CD14-positive monocyte (primary cell): ENCODE data around the gene NKX3-2. TPM values are rescaled to one million over a fixed set of nuclear protein-coding genes. Genes with fewer than 3 reads are reported as not detected.

Source experiments
- DNase-seq, 3 donors: peaks; one replicate each; pipeline ENCODE4 v3.0.0-alpha.2; 2011 to 2022
- H2AFZ ChIP-seq: 2 replicates; pipeline ENCODE4 v1.6.0; 2012; ENCODE audit warnings: mild to moderate bottlenecking, low read depth, low read length, inconsistent platforms; ENCODE audit not compliant: insufficient read depth, poor library complexity, severe bottlenecking
- H3K27ac ChIP-seq, 2 donors: 1 replicate in 1 of 2; 2 replicates in 1 of 2; pipeline ENCODE4 v1.5.1; 2012 to 2013; ENCODE audit warnings: low read length in 2 of 2, control low read depth in 1 of 2, inconsistent platforms in 1 of 2, low read depth in 1 of 2, mild to moderate bottlenecking in 1 of 2
- H3K27me3 ChIP-seq, 2 donors: one replicate each; pipeline versions ENCODE4 v1.6.0 to v1.6.1; 2011 to 2013; ENCODE audit warnings: low read length in 2 of 2; ENCODE audit not compliant: control insufficient read depth in 2 of 2, insufficient read depth in 2 of 2
- H3K36me3 ChIP-seq, 2 donors: replicated peaks in 1 of 2; 1 replicate in 1 of 2; 2 replicates in 1 of 2; pipeline versions ENCODE4 v1.5.1 to v1.6.1; 2012 to 2013; ENCODE audit warnings: low read length in 2 of 2, control low read depth in 1 of 2, inconsistent platforms in 1 of 2, mild to moderate bottlenecking in 1 of 2; ENCODE audit not compliant: insufficient read depth in 2 of 2, control insufficient read depth in 1 of 2
- H3K4me1 ChIP-seq, 2 donors: 1 replicate in 1 of 2; 2 replicates in 1 of 2; pipeline versions ENCODE4 v1.5.1 to v1.6.1; 2012 to 2013; ENCODE audit warnings: low read length in 2 of 2, control low read depth in 1 of 2, inconsistent platforms in 1 of 2, mild to moderate bottlenecking in 1 of 2, moderate library complexity in 1 of 2; ENCODE audit not compliant: insufficient read depth in 2 of 2, control insufficient read depth in 1 of 2
- H3K4me2 ChIP-seq: replicated peaks from 2 replicates; pipeline ENCODE3; 2012; ENCODE audit warnings: low read length, moderate library complexity, mild to moderate bottlenecking; ENCODE audit not compliant: poor library complexity, severe bottlenecking; ENCODE audit errors: extremely low read depth
- H3K4me3 ChIP-seq, 3 experiments: fragments of 200-600 bp in 1 of 3; sonication (generic) in 1 of 3; replicated peaks in 1 of 3; 1 replicate in 2 of 3; 2 replicates in 1 of 3; pipeline ENCODE4 v1.5.1; 2011 to 2013; ENCODE audit warnings: low read length in 3 of 3, mild to moderate bottlenecking in 3 of 3, control low read depth in 2 of 3, low read depth in 2 of 3, inconsistent platforms in 1 of 3, moderate library complexity in 1 of 3
- H3K79me2 ChIP-seq: 2 replicates; pipeline ENCODE4 v1.6.0; 2012; ENCODE audit warnings: mild to moderate bottlenecking, control low read depth, inconsistent platforms, low read length, moderate library complexity; ENCODE audit not compliant: insufficient read depth
- H3K9ac ChIP-seq: 2 replicates; pipeline ENCODE4 v1.6.0; 2017; ENCODE audit warnings: low read length, mild to moderate bottlenecking; ENCODE audit not compliant: insufficient read depth, poor library complexity, severe bottlenecking
- H3K9me3 ChIP-seq, 2 donors: replicated peaks in 1 of 2; 1 replicate in 1 of 2; 2 replicates in 1 of 2; pipeline versions ENCODE4 v1.5.1 to v1.6.1; 2012 to 2013; ENCODE audit warnings: low read length in 2 of 2, control low read depth in 1 of 2; ENCODE audit not compliant: control insufficient read depth in 1 of 2, insufficient read depth in 1 of 2
- H4K20me1 ChIP-seq: 2 replicates; pipeline ENCODE4 v1.6.0; 2012; ENCODE audit warnings: mild to moderate bottlenecking, low read length, control low read depth, moderate library complexity; ENCODE audit not compliant: insufficient read depth
- H3K27ac Mint-ChIP-seq, 7 donors: one replicate each; pipeline ENCODE4 v1.8.0; 2020; ENCODE audit warnings: mild to moderate bottlenecking in 7 of 7, mixed read lengths in 7 of 7, moderate library complexity in 6 of 7, inconsistent platforms in 2 of 7
- H3K27me3 Mint-ChIP-seq, 3 donors: one replicate each; pipeline ENCODE4 v1.8.0; 2021 to 2022; ENCODE audit warnings: low read depth in 3 of 3, mild to moderate bottlenecking in 3 of 3, mixed read lengths in 3 of 3, moderate library complexity in 3 of 3, inconsistent platforms in 1 of 3
- H3K36me3 Mint-ChIP-seq, 2 donors: one replicate each; pipeline ENCODE4 v1.8.0; 2020; ENCODE audit warnings: mixed read lengths in 2 of 2, inconsistent platforms in 1 of 2, mild to moderate bottlenecking in 1 of 2
- H3K4me1 Mint-ChIP-seq: one replicate; pipeline ENCODE4 v1.8.0; 2020; ENCODE audit warnings: mild to moderate bottlenecking, mixed read lengths
- H3K4me3 Mint-ChIP-seq, 2 donors: one replicate each; pipeline ENCODE4 v1.8.0; 2020; ENCODE audit warnings: mild to moderate bottlenecking in 2 of 2, mixed read lengths in 2 of 2, moderate library complexity in 1 of 2
- H3K9me3 Mint-ChIP-seq, 7 donors: one replicate each; pipeline ENCODE4 v1.8.0; 2020 to 2022; ENCODE audit warnings: mixed read lengths in 7 of 7, mild to moderate bottlenecking in 6 of 7, moderate library complexity in 6 of 7, inconsistent platforms in 2 of 7
- WGBS: methylation state at CpG from one replicate; pipeline ENCODE4 v1.1.5; 2013; ENCODE audit warnings: missing lambda C conversion rate; ENCODE audit not compliant: insufficient coverage; 5-methylcytosine and 5-hydroxymethylcytosine counted together
- intact Hi-C, 2 donors: fragments of 100-400 bp; cut with micrococcal nuclease; formaldehyde crosslinking; loops; one replicate each; pipeline versions ENCODE4 v1.15.0 to v1.15.1; 2023
- polyA plus RNA-seq, 3 donors: library from polyadenylated mRNA; depleted of rRNA in 1 of 3; unstranded in 2 of 3; stranded (reverse) in 1 of 3; fragments of 300-500 nt in 2 of 3; fragments of >200 nt in 1 of 3; fragmentation: Illumina TruSeq in 2 of 3; gene quantifications; 1 replicate in 2 of 3; 2 replicates in 1 of 3; pipeline ENCODE4 v1.2.3, GENCODE V29; 2012 to 2021
- TF ChIP-seq, protein P1 (sequence below): fragments of 200-600 bp; IDR thresholded peaks from one replicate; pipeline ENCODE4 v1.8.0; 2022; ENCODE audit warnings: antibody characterized with exemption, mild to moderate bottlenecking

NKX3-2 gene
- polyA plus RNA-seq, 3 donors = not detected

GRCh38 chr4:13544606-13545393, 492 bp upstream of the NKX3-2 start:
- peak overlapping the region; percentile 83 to 97 for H3K4me3 Mint-ChIP-seq
- peaks cover 43 to 53% of the 10 kb centered on the region in 2 donors for H3K4me1 ChIP-seq
- no peaks in the 10 kb centered on the region for H4K20me1 ChIP-seq
- peak overlapping the region in 1 of 7 donors; percentile 20 for H3K27ac Mint-ChIP-seq
- H3K9ac ChIP-seq = peak overlapping the region; percentile 36
- no peaks in the 10 kb centered on the region for H3K79me2 ChIP-seq
- H2AFZ ChIP-seq = peak overlapping the region; percentile 73
- 1% methylated on average over 51 of the region's 54 CpGs for WGBS
- H3K27ac ChIP-seq = no peak overlapping the region
- H3K9me3 ChIP-seq = peaks cover 6 to 49% of the 10 kb centered on the region in 2 donors
- H3K9me3 Mint-ChIP-seq = peaks cover 4 to 49% (median 27%) of the 10 kb centered on the region in 7 donors
- H3K36me3 ChIP-seq = no peaks in the 10 kb centered on the region
- peak overlapping the region; percentile 33 to 80 (median 38) for H3K4me3 ChIP-seq
- H3K36me3 Mint-ChIP-seq = peaks cover 10 to 21% of the 10 kb centered on the region in 2 donors
- peaks cover 75 to 93% of the 10 kb centered on the region in 2 donors for H3K27me3 ChIP-seq
- peaks cover 87 to 97% (median 97%) of the 10 kb centered on the region in 3 donors for H3K27me3 Mint-ChIP-seq
- peaks cover 57% of the 10 kb centered on the region for H3K4me1 Mint-ChIP-seq
- intact Hi-C loops = loop anchor here in 1 of 2 donors (5.0 to 10.0 kb wide), 2 partner anchors 700 to 817 kb away; no protein-coding TSS in a partner anchor
- DNase-seq = peak in 2 of 3 donors; percentile 18 to 46
- TF ChIP-seq, protein P1, sequence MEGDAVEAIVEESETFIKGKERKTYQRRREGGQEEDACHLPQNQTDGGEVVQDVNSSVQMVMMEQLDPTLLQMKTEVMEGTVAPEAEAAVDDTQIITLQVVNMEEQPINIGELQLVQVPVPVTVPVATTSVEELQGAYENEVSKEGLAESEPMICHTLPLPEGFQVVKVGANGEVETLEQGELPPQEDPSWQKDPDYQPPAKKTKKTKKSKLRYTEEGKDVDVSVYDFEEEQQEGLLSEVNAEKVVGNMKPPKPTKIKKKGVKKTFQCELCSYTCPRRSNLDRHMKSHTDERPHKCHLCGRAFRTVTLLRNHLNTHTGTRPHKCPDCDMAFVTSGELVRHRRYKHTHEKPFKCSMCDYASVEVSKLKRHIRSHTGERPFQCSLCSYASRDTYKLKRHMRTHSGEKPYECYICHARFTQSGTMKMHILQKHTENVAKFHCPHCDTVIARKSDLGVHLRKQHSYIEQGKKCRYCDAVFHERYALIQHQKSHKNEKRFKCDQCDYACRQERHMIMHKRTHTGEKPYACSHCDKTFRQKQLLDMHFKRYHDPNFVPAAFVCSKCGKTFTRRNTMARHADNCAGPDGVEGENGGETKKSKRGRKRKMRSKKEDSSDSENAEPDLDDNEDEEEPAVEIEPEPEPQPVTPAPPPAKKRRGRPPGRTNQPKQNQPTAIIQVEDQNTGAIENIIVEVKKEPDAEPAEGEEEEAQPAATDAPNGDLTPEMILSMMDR = no peak
- H3K4me2 ChIP-seq = peak overlapping the region; percentile 84

- H3K4me2 ChIP-seq = peak overlapping the region; percentile 84
- H3K36me3 ChIP-seq = no peaks in the 10 kb centered on the region
- H3K27ac ChIP-seq = no peak overlapping the region
- intact Hi-C loops = loop anchor here in 1 of 2 donors (10.0 kb wide), 1 partner anchor 698 kb away; no protein-coding TSS in a partner anchor
- Mint-ChIP-seq H3K9me3 (peaks cover 4 to 56% (median 24%) of the 10 kb centered on the region in 7 donors), H3K4me1 (peaks cover 60% of the 10 kb centered on the region), H3K36me3 (peaks cover 16 to 24% of the 10 kb centered on the region in 2 donors), H3K27ac (peak overlapping the region in 2 of 7 donors; percentile 57 to 60), H3K27me3 (peaks cover 87 to 97% (median 97%) of the 10 kb centered on the region in 3 donors), H3K4me3 (peak overlapping the region; percentile 49 to 97)
- peaks cover 37 to 46% of the 10 kb centered on the region in 2 donors for H3K4me1 ChIP-seq
- H4K20me1 ChIP-seq = no peaks in the 10 kb centered on the region
- peak overlapping the region in 1 of 3 experiments; percentile 80 for H3K4me3 ChIP-seq
- H3K27me3 ChIP-seq = peaks cover 83 to 93% of the 10 kb centered on the region in 2 donors
- DNase-seq = no peak
- no peak overlapping the region for H3K9ac ChIP-seq
- TF ChIP-seq, protein P1 = no peak
- peaks cover 6 to 55% of the 10 kb centered on the region in 2 donors for H3K9me3 ChIP-seq
- WGBS = 13% methylated on average over 30 of the region's 30 CpGs
- peak overlapping the region; percentile 73 for H2AFZ ChIP-seq
- no peaks in the 10 kb centered on the region for H3K79me2 ChIP-seq
Observed at GRCh38 chr4:13543032-13543838, 1.1 kb downstream of the NKX3-2 start.
